ENCODE data around the gene SPOUT1.

- TF ChIP-seq CTCF (IDR thresholded peaks at IDR 0.05) (no peak), POLR2A (IDR thresholded peaks at IDR 0.05) (no peak)
Observed at GRCh38 chr9:128838338-128838737, 8.7 kb upstream of the SPOUT1 start.

Data from Peyer's patch (tissue), 4 donors.